ENCODE measurements around the gene PLCB1.

PLCB1 gene

DNA sequence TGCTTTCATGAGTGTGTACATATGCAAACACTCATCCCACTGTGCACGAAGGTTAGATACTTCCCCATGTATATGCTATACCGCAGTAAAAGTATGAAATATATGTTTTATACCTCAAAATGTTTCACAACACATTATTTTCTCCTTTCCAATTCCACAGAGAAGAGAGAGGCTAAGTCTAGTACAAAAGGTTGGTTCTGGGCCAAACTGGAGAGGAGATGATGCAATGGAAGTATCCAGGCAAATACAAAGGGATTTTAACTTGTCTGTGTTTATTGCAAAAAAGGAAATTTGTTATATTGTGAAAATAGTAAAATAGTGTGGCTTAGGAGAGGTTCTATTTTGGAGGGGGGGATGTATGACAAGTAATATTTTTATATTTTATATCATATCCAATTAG lies 112.6 kb downstream of the PLCB1 start:
- DNase-seq (ENCODE audit: low read depth in 2 of 2, low spot score in 1 of 2): no peak

DNA sequence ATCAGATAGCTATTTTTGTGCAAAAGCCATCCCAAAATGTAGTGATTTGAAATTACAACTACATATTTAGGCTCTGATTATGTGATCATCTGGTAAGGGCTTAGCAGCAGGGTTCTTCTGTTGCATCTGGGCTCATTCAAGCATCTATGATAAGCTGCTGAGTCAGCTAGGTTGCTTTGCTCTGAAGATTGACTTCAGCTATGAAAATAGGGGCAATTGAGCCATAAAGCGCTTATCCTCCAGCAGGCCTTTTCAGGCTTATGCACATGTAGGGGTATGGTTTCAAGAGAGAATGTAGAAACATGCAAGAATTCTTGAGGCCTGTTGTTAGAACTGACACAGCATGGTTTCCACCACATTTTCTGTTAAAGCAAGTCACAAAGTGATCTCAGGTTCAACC lies 114.1 kb downstream of the PLCB1 start:
- DNase-seq (ENCODE audit: low read depth in 2 of 2, low spot score in 1 of 2): no peak

DNA sequence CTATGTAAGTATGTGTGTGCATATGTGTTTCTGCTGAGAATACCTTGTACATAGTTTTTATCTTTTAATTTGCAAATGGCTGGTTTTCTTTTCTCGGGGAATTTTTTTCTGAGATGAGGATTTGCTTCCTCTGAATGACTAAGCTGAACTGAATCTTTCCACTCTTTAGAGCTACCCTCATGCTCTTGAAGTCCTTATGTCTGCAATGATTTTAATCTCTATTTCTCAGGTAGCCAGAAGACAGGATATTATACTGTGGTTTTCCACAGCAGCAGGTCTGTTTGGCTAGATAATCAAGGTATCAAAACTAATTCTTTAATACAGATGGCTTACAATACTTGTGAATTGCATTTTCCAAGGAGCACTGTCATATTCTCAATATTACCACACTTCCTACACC lies 114.7 kb downstream of the PLCB1 start:
- no peak for DNase-seq (ENCODE audit: low read depth in 2 of 2, low spot score in 1 of 2)

DNA sequence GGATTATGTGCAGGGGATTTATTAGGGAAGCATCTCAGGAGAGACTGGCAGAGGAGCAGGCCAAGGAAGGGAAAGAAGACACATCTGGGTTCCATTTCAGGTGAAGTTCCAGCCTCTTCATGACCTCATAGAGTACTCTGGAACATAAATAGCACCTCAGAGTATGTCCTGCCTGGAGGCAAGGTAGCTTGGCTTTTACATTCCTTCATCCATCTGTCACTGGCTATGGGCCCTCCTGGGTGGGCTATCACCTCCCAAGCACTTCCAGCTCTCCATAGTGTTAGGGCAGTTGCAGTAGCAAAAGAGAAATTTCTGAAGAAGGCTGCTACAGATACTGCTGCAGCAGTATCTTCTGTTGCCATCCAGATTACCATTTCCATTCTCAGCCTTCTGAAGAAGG lies 116.0 kb downstream of the PLCB1 start:
- DNase-seq (ENCODE audit: low read depth in 2 of 2, low spot score in 1 of 2): no peak

DNA sequence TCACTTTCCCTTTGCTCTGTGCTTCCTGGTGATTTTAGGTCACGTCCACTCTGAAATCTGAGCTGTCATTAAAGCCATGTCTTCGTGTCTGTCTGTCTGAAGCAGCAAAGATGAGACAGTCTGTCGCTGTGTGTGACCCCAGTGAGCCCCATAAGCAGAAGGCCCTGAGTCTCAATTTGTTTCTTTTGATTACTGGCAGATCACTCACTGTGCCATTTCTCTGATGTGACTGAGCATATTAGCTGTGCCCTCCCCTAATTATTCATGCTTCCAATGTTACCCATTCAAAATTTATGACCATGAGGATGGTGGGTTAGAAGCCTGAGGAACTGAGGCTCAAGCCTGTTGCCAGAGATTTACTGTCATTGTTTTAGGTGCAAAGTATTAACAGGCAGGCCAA lies 117.6 kb downstream of the PLCB1 start:
- no peak for DNase-seq (ENCODE audit: low read depth in 2 of 2, low spot score in 1 of 2)

DNA sequence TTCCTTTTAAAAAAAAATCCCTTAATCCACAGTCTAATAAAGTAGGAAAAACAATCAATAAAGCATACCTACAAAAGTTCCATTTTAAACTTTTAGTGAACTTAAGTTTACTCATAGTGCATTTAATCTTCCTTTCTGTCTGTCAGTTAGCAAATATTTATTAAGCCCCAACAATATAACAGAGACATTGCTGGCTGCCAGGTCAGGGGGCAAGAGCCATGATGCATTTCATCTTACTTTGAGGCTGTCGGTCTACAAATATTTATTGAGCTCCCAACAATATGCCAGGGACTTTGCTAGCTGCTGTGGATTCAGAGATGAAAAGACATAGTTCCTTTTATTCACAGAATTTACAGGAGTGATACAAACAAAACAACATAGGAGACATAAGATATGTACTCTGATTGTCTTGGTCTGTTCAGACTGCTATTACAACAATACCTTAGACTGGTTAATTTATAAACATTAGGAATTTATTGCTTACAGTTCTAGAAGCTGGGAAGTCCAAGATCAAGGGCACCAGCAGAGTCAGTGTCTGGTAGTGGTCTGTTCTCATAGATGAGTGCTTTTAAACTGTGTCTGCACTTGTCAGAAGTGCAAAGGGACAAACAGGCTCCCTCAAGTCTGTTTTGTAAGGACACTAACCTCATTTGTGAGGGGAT lies 118.6 kb downstream of the PLCB1 start:
- no peak for DNase-seq (ENCODE audit: low read depth in 2 of 2, low spot score in 1 of 2)

DNA sequence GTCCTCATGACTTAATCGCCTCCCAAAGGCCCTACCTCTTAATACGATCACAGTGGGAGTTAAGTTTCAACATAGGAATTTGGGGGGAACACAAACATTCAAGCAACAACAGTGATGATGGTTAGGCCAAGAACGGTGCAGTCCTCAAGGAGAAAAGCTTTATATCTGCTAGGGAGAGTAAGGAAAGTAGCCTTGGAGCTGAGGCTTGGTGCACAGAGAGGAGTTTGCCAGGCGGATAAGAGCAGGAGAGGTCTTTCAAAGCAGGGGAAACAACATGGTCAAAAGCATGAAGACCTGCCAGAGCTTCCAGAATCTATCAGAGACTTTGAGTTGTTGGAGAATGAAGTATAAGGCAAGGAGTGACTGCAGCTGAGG lies 119.1 kb downstream of the PLCB1 start:
- DNase-seq (ENCODE audit: low read depth in 2 of 2, low spot score in 1 of 2): no peak

DNA sequence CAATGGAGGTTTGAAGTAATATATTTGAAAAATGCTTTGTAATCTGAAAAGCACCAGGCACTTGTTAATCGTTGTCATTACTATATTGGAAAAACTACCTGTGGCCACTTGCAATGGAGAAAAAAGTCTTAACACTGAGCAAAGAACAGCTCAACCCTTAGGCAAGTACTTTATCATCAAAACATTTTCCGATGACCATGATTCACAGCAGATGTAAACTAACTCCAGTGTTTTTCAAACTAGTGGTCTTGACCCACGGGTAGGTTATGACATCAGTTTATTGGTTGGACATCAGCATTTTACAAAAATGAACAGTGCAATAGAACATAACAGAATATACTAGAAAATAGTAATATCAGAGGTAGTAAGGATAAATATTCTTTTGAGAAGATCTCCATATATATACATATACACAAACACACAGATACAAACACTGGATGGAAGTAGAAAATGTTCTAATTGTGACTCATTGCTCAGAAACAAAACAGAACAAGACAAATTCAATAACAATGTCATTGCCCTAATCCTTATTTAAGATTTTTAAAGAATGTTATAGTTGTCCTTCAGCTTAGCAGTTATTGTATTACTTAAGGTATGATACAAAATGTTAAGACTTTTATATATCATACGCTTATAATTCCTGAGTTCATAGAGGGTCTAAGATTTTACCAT lies 123.0 kb downstream of the PLCB1 start:
- no peak for DNase-seq (ENCODE audit: low read depth in 2 of 2, low spot score in 1 of 2)

DNA sequence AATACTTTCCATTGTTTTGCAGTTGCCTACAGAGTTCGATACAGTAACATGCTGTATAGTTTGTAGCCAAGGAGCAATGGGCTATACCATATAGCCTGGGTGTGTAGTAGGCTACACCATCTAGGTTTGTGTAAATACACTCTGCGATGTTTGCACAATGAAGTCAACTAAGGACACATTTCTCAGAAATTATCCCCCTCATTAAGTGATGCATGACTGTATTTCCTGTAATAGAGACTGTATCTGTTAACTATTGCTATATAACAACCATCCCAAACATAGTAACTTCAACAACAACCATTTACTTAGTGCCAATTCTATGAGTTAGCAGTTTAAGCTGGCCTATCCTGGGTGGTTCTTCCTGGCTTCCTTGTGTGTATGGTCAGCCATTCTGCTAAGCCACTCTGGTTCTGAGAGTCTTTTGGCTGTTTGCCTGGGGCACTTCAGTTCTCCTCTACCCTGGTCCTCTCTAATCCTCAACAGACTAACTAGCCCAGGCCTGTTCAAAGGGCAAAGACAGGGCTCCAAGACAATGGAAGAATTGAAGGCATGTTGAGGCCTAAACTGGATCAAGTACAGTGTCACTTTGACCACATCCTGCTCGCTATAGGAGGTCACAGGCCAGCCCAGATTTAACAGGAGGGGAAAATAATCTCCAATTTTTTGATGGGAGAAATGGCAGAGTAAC lies 124.0 kb downstream of the PLCB1 start:
- no peak for DNase-seq (ENCODE audit: low read depth in 2 of 2, low spot score in 1 of 2)

DNA sequence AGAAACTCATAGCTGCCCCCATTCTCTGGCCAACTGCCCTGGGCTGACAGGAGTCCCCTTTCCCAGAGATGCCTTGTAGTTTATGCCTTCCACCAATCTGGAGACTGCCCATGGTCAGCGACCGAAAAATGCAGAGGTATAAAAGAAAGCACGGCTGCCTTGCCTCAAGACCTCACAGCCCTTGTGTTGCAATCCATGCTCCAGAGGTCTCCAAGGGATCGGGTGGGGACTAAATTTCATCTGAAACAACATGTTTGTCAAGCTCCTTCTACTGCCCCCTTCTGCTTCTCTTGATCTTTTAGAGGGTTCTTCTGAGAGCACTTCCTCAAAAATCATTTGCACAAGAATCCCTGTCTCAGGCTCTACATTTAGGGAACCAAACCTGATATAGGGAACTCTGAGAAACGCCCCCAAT lies 128.8 kb downstream of the PLCB1 start:
- DNase-seq (ENCODE audit: low read depth in 2 of 2, low spot score in 1 of 2): no peak

DNA sequence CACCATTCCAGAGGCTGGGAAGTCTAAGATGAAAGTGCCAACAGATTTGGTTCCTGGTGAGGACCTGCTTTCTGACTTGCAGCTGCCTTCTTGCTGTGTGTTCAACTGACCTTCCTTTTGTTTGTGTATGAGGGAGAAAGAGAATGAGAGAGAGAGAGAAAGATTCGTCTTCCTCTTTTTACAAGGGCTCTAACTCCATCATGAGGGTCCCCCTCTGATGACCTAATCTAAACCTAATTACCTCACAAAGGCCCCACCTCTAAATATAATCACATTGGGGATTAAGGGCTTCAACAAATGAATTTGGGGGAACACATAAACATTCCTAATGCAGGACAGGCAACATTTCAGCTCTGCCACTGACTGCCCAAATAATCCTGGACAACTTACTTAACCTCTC lies 130.7 kb downstream of the PLCB1 start:
- no peak for DNase-seq (ENCODE audit: low read depth in 2 of 2, low spot score in 1 of 2)

DNA sequence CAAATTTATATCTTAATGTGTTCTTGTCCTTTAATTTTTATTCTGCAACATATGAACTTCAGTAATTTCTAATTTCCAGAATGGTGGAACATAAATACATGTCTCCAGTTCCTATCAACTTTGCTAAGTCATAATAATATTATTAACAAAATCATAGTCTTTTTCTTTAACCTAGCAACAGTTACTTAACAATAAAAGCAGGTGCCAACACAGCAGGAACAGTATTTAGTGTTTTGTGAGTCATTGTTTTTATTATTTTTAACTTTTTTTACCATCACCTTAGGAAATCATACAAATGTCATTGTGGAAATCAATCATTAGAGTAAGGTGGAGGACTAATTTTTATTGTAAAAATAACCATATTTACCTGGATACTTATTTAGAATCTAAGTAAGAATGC lies 133.5 kb downstream of the PLCB1 start:
- no peak for DNase-seq (ENCODE audit: low read depth in 2 of 2, low spot score in 1 of 2)

DNA sequence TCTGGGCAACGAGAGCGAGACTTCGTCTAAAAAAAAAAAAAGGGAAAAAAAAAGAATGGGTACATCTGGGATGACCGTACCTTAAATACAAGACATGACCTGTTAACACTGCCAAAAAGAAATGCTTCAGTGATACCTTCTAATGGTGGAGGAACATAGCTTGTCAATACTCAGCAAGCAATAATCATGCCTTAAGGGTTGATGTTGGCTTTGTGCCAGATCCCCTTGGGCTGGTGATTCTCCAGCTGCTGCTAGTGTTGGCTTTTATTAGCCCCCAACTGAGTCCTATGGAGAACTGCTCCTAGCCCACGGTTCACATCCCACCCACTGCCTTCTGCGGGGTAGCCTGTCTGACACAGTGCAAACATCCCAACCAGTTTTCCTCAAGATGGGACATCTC lies 134.9 kb downstream of the PLCB1 start:
- DNase-seq (ENCODE audit: low read depth in 2 of 2, low spot score in 1 of 2): no peak

DNA sequence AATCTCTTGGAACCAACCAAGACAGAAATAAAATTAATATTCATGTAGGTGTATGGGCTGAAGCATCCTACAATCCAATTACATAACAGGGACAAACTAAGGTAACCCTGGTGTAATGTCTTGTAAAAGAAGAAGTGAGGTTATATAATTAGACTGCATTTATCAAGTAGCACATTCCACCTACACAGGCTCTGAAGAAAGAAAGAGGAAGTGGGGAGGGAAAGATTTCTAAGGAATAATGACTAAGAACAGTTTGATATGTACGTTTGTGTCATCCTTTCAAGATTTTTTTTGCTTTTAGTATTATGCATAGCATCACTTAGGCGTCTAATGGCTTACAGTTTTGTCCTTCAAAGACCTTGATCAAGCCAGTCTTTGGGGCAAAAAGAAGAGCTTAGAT lies 139.7 kb downstream of the PLCB1 start:
- no peak for DNase-seq (ENCODE audit: low read depth in 2 of 2, low spot score in 1 of 2)

DNA sequence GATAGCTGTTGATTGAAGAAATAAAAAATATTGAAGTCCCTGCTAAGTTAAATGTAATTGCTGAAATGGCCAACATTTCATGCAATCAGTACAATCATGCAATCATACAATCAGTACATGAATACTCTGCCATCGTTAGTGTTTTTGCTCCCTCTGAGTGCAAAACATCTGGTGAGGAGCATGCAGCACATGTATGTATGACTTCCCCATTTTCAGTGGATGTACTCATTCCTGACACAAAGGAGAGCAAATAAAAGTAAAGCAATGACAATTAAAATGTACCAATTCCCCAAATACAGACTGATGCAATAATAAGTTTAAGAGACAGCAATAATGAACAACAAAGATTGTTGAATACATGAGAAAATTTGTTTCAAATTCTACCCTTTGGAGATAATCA lies 140.7 kb downstream of the PLCB1 start:
- no peak for DNase-seq (ENCODE audit: low read depth in 2 of 2, low spot score in 1 of 2)

DNA sequence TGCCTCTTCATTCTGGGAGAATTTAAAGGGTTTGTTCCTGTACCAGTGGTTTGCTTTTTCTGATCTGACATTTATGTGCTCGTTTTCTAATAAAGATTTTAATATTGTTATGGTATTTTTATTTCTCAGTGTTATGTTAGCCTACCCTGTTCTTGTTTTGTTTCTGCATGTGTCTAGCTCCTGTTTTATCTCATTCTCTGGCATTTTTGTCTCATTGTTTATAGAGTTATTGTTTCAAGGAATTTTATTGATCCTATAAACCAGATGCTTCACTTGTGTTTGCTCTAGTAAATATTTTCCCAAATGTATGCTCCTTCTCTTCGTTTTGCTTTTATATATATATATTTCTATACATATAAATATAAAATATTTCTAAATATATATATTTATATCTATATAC lies 152.8 kb downstream of the PLCB1 start:
- no peak for DNase-seq (ENCODE audit: low read depth in 2 of 2, low spot score in 1 of 2)

DNA sequence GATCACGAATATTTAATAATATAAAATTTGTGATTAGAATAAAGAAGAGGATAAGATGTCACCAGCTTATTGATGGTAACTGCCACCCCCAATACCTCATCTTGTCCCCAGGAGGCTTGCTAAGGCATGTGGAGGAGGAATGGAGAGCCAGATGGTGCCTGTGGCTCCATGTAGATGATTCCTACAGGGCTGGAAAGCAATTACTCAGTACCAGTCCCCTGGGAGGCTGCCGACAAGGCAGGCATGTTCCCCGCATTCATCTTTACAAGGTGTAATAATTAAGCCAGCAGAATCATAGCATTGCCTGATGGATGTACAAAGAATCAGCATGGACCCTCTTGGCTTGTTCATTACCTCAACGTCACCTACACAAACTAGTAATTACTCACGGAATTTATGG lies 155.3 kb downstream of the PLCB1 start:
- no peak for DNase-seq (ENCODE audit: low read depth in 2 of 2, low spot score in 1 of 2)

DNA sequence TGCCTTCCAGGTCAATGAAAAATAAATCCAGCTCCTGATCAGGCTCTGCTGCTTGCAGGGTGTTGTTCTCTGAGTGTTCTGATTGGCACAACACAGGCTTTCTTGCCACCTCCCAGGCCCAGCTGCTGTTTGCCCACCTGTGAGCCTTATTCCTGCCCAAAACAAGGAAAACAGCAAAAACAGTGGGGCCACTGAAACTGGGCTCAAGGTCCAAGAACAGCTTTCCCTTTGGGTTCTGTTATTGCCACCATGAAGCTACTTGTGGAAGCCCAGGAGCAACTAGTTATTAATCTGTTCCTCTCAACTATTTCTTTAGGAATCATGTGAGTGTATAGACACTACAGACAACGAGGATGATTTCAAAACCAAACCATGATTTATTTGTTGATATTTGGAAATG lies 159.1 kb downstream of the PLCB1 start:
- DNase-seq (ENCODE audit: low read depth in 2 of 2, low spot score in 1 of 2): no peak

DNA sequence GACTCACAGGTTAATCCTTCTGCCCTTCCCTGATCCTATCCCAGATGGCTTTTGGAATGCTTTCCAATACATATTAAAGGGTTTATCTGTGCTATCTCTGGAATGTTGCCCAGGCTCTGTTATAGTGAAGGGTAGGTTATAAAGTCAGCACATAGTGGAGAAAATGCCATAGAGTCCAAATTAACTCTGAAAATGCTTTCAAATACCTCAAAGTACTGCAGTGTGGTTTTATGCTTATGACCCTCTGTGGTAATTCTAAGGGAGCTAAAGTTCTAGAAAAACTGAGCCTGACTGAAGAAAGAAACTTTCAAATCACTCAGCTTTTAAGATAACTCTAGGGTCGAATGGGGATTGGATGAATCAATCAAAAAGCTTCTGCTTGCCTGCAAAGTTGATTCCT lies 159.8 kb downstream of the PLCB1 start:
- DNase-seq (ENCODE audit: low read depth in 2 of 2, low spot score in 1 of 2): no peak

DNA sequence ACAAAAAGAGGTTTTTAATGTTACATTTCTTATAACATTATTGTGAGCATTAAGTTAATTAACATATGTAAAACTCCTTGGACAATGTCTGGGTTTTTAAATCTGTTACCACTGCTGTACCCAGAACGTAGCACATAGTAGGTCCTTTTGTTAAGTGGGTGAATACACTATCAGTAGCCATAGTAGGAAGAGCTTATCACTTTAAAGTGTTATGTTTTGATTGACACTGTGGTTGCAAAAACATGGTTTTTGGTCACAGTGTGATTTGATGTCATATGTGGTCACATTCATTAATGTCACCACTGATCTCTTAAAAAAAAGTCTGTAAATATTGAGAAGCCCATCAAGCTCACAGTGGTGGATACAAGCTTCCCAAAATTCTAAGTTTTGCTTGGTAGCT lies 160.7 kb downstream of the PLCB1 start:
- DNase-seq (ENCODE audit: low read depth in 2 of 2, low spot score in 1 of 2): no peak

DNA sequence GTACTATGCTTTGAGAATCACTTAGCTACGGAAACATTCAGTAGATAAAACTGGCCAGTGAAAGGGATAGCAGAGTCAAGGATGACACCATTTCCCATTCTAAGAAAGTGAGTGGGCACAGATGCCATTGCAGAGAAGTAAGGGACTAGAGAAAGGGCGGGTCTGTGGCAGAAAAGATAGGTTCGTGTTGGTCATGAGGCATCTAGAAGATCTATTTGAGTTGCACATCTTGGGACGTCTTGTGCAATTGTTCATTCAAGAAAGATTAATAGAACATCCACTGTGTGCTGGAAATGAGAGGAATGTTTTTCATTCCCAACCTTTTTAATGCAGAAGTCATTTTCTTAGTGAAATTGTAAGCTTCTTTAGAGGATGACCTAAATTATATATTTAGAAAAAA lies 161.7 kb downstream of the PLCB1 start:
- DNase-seq (ENCODE audit: low read depth in 2 of 2, low spot score in 1 of 2): no peak

DNA sequence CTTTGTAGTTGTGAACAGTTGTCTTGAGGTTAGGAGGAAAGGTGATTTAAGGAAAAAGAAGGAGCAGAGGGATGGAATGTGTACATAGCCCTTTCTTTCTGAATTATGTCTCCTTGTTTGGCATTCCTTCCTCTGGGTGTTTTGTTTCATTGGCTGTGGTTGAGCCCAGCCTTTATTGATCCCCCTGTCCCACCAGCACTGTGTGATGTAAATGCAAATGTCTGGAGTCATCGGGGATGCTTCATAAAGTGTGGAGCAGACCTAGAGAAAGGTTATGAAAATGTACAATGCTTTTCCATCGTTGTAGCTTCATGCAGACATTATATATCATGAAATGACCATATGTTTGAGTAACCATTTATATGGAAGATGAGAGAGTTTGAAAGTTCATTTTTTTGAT lies 164.5 kb downstream of the PLCB1 start:
- DNase-seq (ENCODE audit: low read depth in 2 of 2, low spot score in 1 of 2): no peak

All from stimulated activated CD8-positive, alpha-beta memory T cell treated with anti-CD3 and anti-CD28 coated beads, Interleukin-4, amount 100 ng/mL, for 1 hour (primary cell).